ENCODE data around the gene RIOX2.

Gene RIOX2

DNA sequence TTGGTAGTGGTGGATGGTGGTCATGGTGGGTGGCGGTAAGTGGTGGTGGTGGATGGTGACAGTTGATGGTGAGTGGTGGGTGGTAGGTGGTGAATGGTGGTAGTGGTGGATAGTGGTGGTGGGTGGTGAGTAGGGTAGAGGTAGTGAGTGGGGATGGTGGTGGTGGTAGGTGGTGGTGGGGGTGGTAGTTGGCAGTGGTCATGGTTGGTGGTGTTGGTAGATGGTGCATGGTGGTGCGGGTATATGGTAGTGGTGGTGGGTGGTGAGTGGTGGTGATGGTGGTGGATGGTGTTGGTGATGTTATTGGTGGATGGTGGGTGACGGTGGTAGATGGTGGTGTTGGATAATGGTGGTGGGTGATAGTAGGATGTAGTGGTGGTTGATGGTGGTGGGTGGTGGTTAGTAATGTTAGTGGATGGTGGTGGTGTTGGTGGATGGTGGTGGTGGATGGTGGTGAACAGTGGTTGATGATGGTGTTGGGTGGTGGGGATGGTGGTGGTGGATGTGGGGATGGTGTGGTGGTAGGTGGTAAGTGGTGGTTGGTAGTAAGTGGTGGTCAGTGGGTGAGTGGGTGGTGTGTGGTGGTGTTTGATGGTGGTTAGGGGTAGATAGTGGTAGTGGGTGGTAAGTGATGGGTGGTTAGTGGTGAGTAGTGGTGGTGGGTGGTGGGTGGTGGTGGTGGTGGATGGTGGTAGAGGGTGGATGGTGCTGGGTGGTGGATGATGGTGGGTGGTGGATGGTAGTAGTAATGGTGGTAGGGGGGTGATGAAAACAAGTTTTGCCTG lies 16.7 kb upstream of the RIOX2 start:
- FAIRE-seq: no peak

GRCh38 chr3:97987306-97987705 lies 15.1 kb upstream of the RIOX2 start:
- no peak for FAIRE-seq

GRCh38 chr3:97983933-97984491 lies 11.8 kb upstream of the RIOX2 start:
- no peak for FAIRE-seq

DNA sequence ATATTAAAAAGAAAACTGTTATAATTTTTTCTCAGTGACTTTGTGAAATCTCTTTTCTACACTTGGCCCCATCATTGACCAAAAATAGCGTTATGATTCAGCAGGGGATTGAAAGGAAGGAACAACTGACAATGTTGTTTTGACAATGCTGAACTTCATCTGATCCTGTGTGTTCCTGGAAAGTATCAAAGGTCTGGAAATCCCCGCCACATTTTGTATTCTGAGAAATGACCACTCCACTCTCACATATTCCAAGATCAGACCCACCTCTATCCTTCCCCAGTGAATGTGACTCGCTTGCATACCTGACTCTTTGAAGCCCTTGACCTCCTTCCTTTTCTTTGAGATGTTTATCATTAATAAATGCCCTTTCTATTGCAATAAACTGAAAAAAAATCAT lies 9.7 kb upstream of the RIOX2 start:
- FAIRE-seq: no peak

DNA sequence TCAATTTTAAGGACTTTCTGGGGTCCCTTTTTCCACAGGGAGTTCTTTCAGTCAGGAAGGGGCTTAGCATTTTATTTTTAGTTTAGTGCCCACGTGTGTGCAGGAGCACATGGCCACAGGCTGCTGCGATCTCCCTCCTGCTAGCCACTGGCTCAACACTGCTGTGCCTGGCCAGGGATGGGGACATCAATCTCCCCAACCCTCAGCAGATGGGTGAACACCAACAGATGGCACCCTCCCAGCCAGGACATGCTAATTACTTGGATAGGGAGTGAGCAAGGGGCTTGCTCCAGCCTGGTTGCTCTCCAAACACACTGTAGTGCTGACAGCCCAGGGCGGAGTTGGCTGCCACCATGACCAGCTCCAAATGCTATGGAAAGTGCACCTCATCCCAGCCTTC lies 7.4 kb upstream of the RIOX2 start:
- no peak for FAIRE-seq

DNA sequence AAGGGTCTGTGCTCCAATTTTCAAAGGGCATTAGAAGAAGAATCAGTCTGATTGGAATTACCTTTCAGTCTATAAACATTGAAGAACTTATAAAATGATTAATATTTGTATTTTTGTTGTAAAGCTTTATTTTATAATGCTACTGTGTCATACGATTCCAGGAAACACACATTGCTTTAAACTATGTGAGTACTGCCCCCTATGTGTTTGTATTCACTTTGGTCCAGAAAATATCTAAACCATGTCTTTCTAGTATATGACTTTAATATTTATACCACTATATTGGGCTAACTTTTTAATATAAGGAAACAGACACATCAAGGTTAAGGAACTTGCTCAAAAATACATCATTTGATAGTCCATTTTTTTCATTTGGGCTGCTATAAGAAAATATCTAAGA lies 3.2 kb upstream of the RIOX2 start:
- no peak for FAIRE-seq

GRCh38 chr3:97974996-97975395 lies 2.8 kb upstream of the RIOX2 start:
- no peak for FAIRE-seq

DNA sequence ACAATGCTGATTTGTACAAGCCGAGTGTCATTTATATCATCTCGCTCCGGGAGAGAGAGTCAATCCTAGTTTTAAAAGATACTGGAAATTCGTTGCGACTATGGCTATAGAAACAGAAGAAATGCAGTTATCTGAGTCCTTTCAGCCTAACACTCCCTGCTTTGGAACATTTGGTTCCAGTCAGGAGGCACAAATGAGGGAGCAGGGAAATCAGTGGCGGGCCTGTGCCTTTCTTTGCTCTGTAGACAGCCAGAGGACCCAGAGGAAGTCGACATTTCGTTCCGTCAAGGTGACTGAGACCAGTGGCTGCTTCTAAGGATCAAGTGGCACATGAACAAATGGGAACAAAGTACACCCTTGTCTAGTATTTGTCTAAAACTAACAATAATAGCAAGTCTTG lies 745 bp upstream of the RIOX2 start:
- FAIRE-seq: no peak

- FAIRE-seq: no peak
These were observed 1.1 kb downstream of the RIOX2 start for GRCh38 chr3:97970956-97971620.

DNA sequence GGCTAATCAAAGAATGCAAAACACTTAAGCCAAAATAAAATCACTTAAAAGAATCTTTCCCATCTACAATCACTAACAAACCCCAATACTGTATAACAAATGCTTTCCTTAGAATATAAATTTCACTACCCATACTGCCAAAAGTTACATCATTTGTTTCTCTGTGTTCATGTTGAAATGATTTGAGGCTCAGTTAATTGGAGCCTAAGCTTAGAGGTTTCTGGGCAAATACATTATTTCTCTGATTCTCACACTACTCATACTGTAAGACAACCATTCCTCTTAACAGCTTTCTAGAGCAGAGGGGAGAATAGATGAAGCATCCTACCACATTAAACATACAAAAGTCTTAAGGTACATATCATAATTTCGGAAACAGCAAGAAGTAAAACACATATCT lies 2.1 kb downstream of the RIOX2 start:
- FAIRE-seq: no peak

DNA sequence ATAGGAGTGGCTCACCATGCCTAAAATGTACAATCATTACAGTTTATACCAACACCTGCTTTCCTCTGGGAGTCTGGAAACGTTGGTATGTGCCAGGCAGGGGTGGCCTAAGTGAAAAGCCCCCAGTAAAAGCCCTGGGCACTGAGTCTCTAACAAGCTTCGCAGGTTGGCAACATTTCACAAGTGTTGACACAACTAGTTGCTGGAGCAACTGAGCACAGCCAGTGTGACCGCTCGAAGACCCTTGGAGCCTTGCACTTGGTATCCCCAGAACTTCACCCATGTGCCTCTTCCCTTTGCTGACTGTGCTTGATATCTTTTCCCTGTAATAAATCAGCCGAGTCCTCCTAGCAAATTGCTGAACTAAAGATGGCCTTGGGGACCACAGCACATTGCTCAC lies 2.7 kb downstream of the RIOX2 start:
- FAIRE-seq: no peak

- no peak for FAIRE-seq
These were observed 3.9 kb downstream of the RIOX2 start for GRCh38 chr3:97968376-97968775.

GRCh38 chr3:97967966-97968365 lies 4.3 kb downstream of the RIOX2 start:
- FAIRE-seq: no peak

DNA sequence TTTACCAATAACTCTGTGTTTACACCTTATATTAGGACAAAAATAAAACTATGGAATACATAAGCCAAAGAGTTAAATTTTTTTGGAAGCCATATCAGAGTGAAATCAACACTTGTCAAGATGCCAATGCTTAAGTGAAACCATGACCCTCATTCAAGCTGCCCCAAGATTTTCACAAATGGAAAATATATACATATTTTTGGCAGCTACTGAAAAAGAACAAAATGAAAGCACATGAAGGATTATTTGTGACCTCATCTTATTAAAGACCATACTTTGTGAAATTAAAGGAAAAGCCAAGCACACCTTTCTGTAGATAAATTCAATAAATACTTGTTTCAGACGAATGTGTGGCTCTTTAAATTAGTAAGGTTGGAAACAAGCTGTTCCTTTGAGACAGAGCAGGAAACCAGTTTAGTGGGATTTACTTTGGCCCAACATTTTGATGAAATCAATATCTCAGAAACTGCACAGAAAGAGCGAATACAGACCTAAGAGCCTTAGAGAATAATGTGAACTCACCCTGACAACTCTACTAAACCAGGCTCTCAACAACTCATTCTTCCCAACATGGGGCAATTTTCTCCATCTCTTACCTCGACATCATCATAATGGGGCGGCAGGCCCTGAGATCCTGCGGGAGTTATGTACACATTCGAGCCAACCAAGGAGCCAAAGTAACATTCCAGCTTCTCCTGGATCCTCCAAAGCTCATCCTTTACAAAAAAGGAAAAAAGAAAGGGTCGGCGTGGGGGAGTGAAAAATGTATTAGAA lies 11.1 kb downstream of the RIOX2 start:
- no peak for FAIRE-seq

- peak; percentile 41 for FAIRE-seq
These were observed 11.7 kb downstream of the RIOX2 start for GRCh38 chr3:97960551-97960950.

DNA sequence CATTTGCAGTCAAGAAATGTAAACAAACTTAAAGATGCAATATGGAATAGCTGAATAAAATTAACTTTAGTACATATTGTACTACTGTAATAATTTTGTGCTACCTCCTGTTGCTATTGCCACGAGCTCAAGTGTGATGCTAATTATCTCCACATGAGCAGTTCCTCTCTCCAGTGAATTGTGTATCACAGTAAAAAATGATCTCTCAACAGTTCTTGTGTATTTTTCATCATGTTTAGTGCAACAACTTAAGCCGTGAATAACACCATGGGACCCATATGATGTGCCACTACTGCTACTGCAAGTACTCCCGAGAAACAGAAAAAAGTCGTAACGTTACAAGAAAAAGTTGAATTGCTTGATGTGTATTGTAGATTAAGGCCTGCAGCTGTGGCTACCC lies 12.4 kb downstream of the RIOX2 start:
- FAIRE-seq: peak; percentile 55

DNA sequence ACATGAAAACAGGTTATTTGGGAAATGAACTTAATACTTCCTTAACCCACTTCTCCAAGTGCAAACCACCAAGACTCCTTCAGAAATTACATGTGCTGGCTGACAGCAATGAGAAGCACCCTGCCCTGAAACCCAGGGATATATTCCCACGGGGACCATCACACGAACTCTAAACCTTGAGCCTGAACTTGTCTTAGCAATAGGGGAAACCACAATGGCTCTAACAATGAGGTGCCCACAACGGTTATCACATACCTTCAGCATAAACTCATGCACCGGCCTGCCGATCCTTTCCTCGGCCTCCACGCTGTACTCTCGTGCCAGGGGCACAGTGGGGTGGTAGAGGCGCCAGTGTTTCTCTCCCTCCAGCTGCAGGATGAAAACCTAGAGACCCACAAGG lies 13.4 kb downstream of the RIOX2 start:
- no peak for FAIRE-seq

GRCh38 chr3:97958396-97958795 lies 13.8 kb downstream of the RIOX2 start:
- FAIRE-seq: no peak

GRCh38 chr3:97957617-97958311 lies 14.5 kb downstream of the RIOX2 start:
- FAIRE-seq: peak; percentile 60

- no peak for FAIRE-seq
These were observed 16.2 kb downstream of the RIOX2 start for GRCh38 chr3:97956051-97956450.

- FAIRE-seq: no peak
These were observed 17.9 kb downstream of the RIOX2 start for GRCh38 chr3:97954228-97954827.

DNA sequence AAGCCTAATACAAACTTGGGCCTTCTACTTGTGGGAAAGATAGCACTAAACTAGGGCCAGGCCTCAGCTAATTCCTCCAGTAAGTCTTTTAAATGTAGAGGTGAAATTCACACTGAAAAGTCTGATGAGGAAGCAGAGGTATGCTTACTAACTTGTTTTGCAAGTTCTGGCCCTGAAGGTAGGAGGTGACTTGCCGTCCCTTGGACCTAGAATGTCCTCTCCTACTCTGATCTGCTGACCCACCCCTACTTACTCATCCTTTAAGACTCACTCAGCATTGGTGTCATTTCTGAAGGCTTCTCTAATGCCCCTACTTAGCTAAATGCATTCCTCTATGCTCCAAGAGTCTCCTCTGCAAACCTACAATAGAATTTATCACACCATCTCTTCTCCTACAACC lies 19.4 kb downstream of the RIOX2 start:
- no peak for FAIRE-seq

GRCh38 chr3:97952280-97952679 lies 20.0 kb downstream of the RIOX2 start:
- FAIRE-seq: no peak
